BJ (cell line): ENCODE measurements around the gene GTF2I. TPM values are rescaled to one million over a fixed set of nuclear protein-coding genes. Genes with fewer than 3 reads are reported as not detected.
"Not testable (repeated sequence)": the region's sequence is repeated elsewhere in the genome, so short reads cannot be mapped to it uniquely, and the experiment has no call there.

Experiments used
- CTCF ChIA-PET: fragments of 350-600 bp; formaldehyde crosslinking; extraction: SDS; loops from one replicate; lab custom pipeline; 2021; ENCODE audit warnings: antibody characterized with exemption, inconsistent platforms; lab: Yijun Ruan, JAX
- POLR2A ChIA-PET: fragments of 300-600 bp; sonication (Branson Sonifier 250); formaldehyde crosslinking; extraction: SDS; loops from one replicate; lab custom pipeline; 2021; ENCODE audit warnings: antibody characterized with exemption; lab: Charles Lee
- DNase-seq: peaks from one replicate; pipeline ENCODE4 v3.0.0-alpha.2; 2011; ENCODE audit warnings: low read depth
- H3K27me3 ChIP-seq: 2 replicates; pipeline ENCODE4 v1.6.0; 2011; ENCODE audit warnings: low read length; ENCODE audit not compliant: control insufficient read depth, insufficient read depth
- H3K36me3 ChIP-seq: 2 replicates; pipeline ENCODE4 v1.5.1; 2011; ENCODE audit warnings: low read length; ENCODE audit not compliant: control insufficient read depth, insufficient read depth
- H3K4me3 ChIP-seq: 2 replicates; pipeline ENCODE4 v1.5.1; 2011; ENCODE audit warnings: low read depth, mild to moderate bottlenecking, control low read depth, low read length
- polyA plus RNA-seq: library from polyadenylated mRNA; depleted of rRNA; stranded (reverse); fragments of >200 nt; gene quantifications from 2 replicates; pipeline ENCODE4 v1.2.3, GENCODE V29; 2011
- TF ChIP-seq, protein P1 (sequence below): IDR thresholded peaks from 2 replicates; pipeline ENCODE4 v1.5.1; 2011; ENCODE audit warnings: low read depth, mild to moderate bottlenecking, control low read depth, inconsistent platforms, low read length, moderate library complexity; ENCODE audit not compliant: insufficient read depth

Gene GTF2I
- polyA plus RNA-seq, 1 experiment = 30.7 TPM

DNA sequence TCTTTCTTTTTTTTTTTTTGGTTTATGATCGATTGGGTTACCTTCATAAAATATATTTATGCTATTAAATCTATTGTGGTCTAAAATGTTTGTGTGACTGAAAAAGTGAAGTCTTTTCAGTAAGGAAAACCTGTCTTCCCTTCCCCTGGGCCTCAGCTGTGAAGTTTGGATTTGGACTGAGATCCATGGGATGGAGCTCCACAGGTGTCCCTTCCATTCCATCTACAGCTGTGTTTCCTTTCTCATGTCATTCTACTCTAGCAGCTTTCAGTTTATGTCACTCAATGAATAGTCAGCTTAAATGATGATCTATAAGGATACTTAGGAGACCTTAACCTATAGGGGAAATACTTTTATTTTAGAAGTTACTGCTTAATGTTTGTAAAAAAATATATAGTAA, 68.3 kb downstream of the GTF2I start:
- Histone ChIP-seq H3K27me3 (no peaks in the 10 kb centered on the region), H3K4me3 (no peak overlapping the region), H3K36me3 (peaks cover 6% of the 10 kb centered on the region)
- DNase-seq = no peak
- ChIA-PET CTCF (interaction anchor here (0.6 kb wide), 2 partner anchors 16 to 17 kb away, joined by 3 to 4 read pairs; no protein-coding TSS in a partner anchor), POLR2A (no interaction called here)
- TF ChIP-seq, protein P1, sequence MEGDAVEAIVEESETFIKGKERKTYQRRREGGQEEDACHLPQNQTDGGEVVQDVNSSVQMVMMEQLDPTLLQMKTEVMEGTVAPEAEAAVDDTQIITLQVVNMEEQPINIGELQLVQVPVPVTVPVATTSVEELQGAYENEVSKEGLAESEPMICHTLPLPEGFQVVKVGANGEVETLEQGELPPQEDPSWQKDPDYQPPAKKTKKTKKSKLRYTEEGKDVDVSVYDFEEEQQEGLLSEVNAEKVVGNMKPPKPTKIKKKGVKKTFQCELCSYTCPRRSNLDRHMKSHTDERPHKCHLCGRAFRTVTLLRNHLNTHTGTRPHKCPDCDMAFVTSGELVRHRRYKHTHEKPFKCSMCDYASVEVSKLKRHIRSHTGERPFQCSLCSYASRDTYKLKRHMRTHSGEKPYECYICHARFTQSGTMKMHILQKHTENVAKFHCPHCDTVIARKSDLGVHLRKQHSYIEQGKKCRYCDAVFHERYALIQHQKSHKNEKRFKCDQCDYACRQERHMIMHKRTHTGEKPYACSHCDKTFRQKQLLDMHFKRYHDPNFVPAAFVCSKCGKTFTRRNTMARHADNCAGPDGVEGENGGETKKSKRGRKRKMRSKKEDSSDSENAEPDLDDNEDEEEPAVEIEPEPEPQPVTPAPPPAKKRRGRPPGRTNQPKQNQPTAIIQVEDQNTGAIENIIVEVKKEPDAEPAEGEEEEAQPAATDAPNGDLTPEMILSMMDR = no peak

GRCh38 chr7:74726309-74727101, 69.0 kb downstream of the GTF2I start:
- POLR2A ChIA-PET = no interaction called here
- CTCF ChIA-PET = no interaction called here
- no peak for DNase-seq
- no peaks in the 10 kb centered on the region for H3K27me3 ChIP-seq
- peaks cover 6% of the 10 kb centered on the region for H3K36me3 ChIP-seq
- TF ChIP-seq, protein P1 = no peak
- H3K4me3 ChIP-seq = no peak overlapping the region

- DNase-seq, H3K27me3 ChIP-seq, POLR2A ChIA-PET, H3K4me3 ChIP-seq, H3K36me3 ChIP-seq: not testable (repeated sequence)
- CTCF ChIA-PET = interaction anchor here (0.6 kb wide), 1 partner anchor 300 kb away, joined by 3 read pairs; no protein-coding TSS in a partner anchor
These were observed 71.2 kb downstream of the GTF2I start for GRCh38 chr7:74728686-74729085.

DNA sequence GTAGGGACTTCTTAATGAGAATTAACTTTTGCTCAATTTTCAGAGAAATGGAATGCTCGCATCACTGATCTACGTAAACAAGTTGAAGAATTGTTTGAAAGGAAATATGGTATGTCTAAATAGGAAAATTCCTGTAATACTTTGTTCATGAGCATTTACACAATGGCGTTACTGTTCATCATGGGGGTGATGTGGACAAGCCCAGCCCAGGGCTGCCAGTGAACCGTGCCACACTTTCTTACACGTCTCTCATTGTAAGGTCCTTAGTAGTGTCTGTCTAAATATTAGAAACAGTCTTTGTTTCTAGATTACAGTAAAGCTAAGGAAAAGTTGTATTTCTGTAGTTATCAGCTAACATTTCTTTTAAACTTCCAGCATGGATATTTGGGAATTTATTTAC, 72.7 kb downstream of the GTF2I start:
- H3K4me3 ChIP-seq, H3K27me3 ChIP-seq, H3K36me3 ChIP-seq, CTCF ChIA-PET, POLR2A ChIA-PET, DNase-seq: not testable (repeated sequence)

DNA sequence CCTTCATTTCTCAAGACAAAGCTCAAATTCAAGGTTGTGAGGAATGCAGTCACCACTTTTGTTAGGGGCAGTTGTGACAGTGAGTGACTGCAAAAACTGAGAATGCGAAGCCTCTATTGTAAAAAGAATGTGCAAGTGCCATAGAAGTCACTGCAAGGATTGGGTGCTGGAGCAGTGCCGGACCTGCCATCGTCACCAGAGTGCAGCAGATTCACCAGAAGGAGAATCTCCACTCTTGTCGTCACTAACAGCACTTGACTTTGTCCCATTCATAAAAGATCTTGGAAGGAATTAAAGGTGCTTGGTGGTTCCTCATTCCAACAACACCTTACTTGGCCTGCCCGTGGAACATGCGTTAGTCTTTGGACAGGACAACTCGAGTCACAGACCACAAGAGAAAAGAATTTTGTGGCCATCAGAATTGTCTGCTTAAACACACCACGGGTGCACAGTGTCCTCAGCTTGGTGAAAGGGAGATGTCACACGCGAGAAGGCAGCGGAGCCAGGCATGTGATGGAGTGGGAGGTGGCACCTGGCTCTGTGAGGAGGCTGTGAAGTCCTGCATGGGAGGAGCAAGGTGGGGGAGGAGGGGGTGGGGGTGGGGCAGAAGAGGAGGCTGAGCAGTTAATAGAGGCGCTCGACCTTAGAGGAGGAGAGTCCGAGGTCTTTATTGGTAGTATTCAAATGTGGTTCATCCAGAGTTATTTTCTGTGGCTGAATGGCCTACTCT, 82.6 kb downstream of the GTF2I start:
- H3K36me3 ChIP-seq, CTCF ChIA-PET, H3K4me3 ChIP-seq, DNase-seq, H3K27me3 ChIP-seq, POLR2A ChIA-PET: not testable (repeated sequence)

DNA sequence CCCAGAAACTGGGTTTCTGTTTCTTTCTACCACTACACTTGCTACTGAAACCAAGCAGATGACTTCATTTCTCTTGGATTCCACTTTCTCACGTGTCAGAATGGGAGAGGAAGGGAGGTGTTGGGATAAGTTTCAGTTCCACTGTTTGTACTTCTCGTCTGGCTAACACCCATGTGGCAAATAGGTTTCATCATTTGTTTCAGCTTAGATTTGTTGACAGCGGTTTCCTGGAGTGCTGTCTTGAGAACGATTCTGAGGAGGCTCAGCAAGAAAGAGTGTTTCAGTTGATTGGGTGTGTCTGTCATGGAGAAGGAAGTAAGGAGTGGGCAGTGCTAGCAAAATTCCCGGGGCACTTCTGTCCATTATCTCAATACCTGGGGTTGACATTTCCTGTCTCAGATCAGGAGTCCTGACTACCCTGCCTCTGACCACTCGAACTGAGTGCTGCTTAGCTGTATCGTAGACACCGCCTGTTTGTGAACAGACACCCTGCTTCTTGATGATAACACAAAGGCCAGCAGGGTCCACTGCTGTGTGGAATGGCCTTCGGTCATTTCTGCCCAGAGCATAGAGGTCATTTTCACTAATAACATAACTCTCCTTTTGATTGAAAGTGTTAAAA, 86.5 kb downstream of the GTF2I start:
- H3K4me3 ChIP-seq, DNase-seq, H3K36me3 ChIP-seq, CTCF ChIA-PET, H3K27me3 ChIP-seq, POLR2A ChIA-PET: not testable (repeated sequence)

- DNase-seq, H3K27me3 ChIP-seq, H3K36me3 ChIP-seq, CTCF ChIA-PET, H3K4me3 ChIP-seq, POLR2A ChIA-PET: not testable (repeated sequence)
These were observed 96.5 kb downstream of the GTF2I start for GRCh38 chr7:74753921-74754482.

DNA sequence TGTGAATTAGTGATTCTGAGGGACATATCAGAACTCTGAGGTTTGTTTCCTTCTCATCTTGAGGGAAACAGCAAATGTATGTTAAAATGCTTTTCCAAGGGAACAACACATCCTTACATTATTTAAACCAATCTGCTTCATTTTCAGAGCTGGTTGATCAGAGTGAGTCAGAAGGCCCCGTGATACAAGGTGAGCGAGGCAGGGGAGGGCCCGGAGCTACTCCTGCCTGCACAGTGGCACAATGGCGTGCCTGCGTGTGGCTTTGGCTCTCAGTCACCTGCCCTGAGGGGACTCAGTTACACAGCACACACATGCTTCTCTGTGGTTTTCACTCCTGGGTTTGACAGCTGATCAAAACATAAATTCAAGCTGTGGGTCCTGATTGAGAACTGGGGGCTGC, 99.2 kb downstream of the GTF2I start:
- CTCF ChIA-PET, H3K27me3 ChIP-seq, DNase-seq, H3K4me3 ChIP-seq, POLR2A ChIA-PET, H3K36me3 ChIP-seq: not testable (repeated sequence)

GRCh38 chr7:74758268-74758667, 100.8 kb downstream of the GTF2I start:
- H3K36me3 ChIP-seq, POLR2A ChIA-PET, H3K27me3 ChIP-seq, DNase-seq, CTCF ChIA-PET, H3K4me3 ChIP-seq: not testable (repeated sequence)

DNA sequence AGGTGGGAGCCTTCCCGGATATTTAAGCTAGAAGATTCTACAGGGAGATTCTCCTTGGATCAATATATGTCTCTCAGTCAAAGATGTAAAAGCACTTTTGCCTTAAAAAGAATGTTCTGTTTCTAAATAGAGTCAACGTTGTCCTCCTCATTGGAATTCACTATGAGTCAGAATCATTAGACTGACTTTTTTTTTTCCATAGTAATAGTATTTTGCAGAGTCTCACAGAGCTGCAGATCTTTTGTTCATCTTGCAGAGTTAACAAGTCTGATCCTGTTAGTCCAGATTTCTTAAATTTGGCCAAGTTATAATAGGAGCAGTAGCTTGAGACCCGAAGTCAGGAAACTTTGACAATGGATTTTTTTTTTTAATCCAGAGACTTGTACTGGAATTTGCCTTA, 101.5 kb downstream of the GTF2I start:
- CTCF ChIA-PET, H3K4me3 ChIP-seq, POLR2A ChIA-PET, DNase-seq, H3K36me3 ChIP-seq, H3K27me3 ChIP-seq: not testable (repeated sequence)
